Stimulated activated CD4-positive, alpha-beta T cell treated with anti-CD3 and anti-CD28 coated beads, TNF-alpha, amount 100 ng/mL, for 1 hour (primary cell): Measurements from ENCODE around the gene NPAS2.

Source experiments
- DNase-seq, 3 donors: peaks; one replicate each; pipeline ENCODE4 v3.0.0-alpha.2; 2020; ENCODE audit warnings: low read depth in 3 of 3, low spot score in 1 of 3

Gene NPAS2

GRCh38 chr2:100796499-100797100 is 23.3 kb upstream of the NPAS2 start:
- no peak for DNase-seq

- no peak for DNase-seq
Observed at GRCh38 chr2:100799686-100800085, 20.3 kb upstream of the NPAS2 start.

- no peak for DNase-seq
Observed at GRCh38 chr2:100800915-100801314, 19.0 kb upstream of the NPAS2 start.

- no peak for DNase-seq
Observed at GRCh38 chr2:100801402-100801801, 18.5 kb upstream of the NPAS2 start.

GRCh38 chr2:100802066-100802465 is 17.9 kb upstream of the NPAS2 start:
- no peak for DNase-seq

GRCh38 chr2:100803334-100803733 is 16.6 kb upstream of the NPAS2 start:
- no peak for DNase-seq

- no peak for DNase-seq
Observed at GRCh38 chr2:100806550-100806949, 13.4 kb upstream of the NPAS2 start.

GRCh38 chr2:100807707-100808106 is 12.2 kb upstream of the NPAS2 start:
- no peak for DNase-seq

- DNase-seq: no peak
Observed at GRCh38 chr2:100808582-100808981, 11.4 kb upstream of the NPAS2 start.

GRCh38 chr2:100809506-100809905 is 10.4 kb upstream of the NPAS2 start:
- no peak for DNase-seq

- DNase-seq: no peak
Observed at GRCh38 chr2:100810603-100811145, 9.3 kb upstream of the NPAS2 start.

- no peak for DNase-seq
Observed at GRCh38 chr2:100812116-100812515, 7.8 kb upstream of the NPAS2 start.

- no peak for DNase-seq
Observed at GRCh38 chr2:100812573-100812972, 7.4 kb upstream of the NPAS2 start.

GRCh38 chr2:100813527-100813926 is 6.4 kb upstream of the NPAS2 start:
- DNase-seq: no peak

GRCh38 chr2:100814043-100814442 is 5.9 kb upstream of the NPAS2 start:
- DNase-seq: no peak

- DNase-seq: no peak
Observed at GRCh38 chr2:100814453-100814852, 5.5 kb upstream of the NPAS2 start.

- DNase-seq: no peak
Observed at GRCh38 chr2:100817388-100817985, 2.5 kb upstream of the NPAS2 start.

- no peak for DNase-seq
Observed at GRCh38 chr2:100818003-100818605, 1.8 kb upstream of the NPAS2 start.

GRCh38 chr2:100818606-100819369 is 1.2 kb upstream of the NPAS2 start:
- DNase-seq: peak in 1 of 3 donors; percentile 5

GRCh38 chr2:100820273-100820522 is 259 bp downstream of the NPAS2 start:
- no peak for DNase-seq

GRCh38 chr2:100820523-100821254 is 750 bp downstream of the NPAS2 start:
- peak in 1 of 3 donors; percentile 9 for DNase-seq
